NOMO-1 treated with dmso at 0.1 percent for 144 hours (cell line): ENCODE measurements around the gene MTAP.

Source experiments
- DNase-seq: peaks from one replicate; lab custom pipeline; 2025; ENCODE audit not compliant: unreplicated experiment; lab: John Stamatoyannopoulos, UW

The MTAP gene

GRCh38 chr9:21969011-21969940, 166.8 kb downstream of the MTAP start:
- no peak for DNase-seq

GRCh38 chr9:21969951-21970799, 167.7 kb downstream of the MTAP start:
- no peak for DNase-seq

DNA sequence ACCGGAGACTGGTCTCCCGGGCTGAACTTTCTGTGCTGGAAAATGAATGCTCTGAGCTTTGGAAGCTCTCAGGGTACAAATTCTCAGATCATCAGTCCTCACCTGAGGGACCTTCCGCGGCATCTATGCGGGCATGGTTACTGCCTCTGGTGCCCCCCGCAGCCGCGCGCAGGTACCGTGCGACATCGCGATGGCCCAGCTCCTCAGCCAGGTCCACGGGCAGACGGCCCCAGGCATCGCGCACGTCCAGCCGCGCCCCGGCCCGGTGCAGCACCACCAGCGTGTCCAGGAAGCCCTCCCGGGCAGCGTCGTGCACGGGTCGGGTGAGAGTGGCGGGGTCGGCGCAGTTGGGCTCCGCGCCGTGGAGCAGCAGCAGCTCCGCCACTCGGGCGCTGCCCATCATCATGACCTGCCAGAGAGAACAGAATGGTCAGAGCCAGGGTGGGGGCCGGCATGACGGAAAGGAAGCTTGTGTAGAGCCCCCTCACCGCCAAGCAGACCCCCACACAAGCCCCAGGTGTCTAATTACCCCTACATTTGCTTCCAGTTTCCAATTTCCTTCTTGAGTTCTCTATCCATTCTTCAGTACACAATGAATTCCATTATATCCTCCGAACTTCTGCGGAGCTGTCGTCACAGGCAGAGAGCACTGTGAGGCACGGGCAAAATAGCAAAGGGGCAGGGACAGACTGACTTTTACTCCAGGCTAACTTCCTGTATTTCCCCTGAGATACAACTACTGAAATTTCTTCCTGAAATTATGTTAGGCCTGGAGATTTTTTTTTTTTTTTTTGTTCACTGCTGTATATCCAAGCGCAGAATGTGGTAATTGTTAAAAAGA, 168.6 kb downstream of the MTAP start:
- DNase-seq = no peak

GRCh38 chr9:21972361-21972760, 169.9 kb downstream of the MTAP start:
- no peak for DNase-seq

- DNase-seq = no peak
Measured at GRCh38 chr9:21974343-21974721, 171.9 kb downstream of the MTAP start.

DNA sequence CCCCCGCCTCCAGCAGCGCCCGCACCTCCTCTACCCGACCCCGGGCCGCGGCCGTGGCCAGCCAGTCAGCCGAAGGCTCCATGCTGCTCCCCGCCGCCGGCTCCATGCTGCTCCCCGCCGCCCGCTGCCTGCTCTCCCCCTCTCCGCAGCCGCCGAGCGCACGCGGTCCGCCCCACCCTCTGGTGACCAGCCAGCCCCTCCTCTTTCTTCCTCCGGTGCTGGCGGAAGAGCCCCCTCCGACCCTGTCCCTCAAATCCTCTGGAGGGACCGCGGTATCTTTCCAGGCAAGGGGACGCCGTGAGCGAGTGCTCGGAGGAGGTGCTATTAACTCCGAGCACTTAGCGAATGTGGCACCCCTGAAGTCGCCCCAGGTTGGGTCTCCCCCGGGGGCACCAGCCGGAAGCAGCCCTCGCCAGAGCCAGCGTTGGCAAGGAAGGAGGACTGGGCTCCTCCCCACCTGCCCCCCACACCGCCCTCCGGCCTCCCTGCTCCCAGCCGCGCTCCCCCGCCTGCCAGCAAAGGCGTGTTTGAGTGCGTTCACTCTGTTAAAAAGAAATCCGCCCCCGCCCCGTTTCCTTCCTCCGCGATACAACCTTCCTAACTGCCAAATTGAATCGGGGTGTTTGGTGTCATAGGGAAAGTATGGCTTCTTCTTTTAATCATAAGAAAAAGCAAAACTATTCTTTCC, 172.4 kb downstream of the MTAP start:
- no peak for DNase-seq

GRCh38 chr9:21976334-21976875, 174.0 kb downstream of the MTAP start:
- DNase-seq = no peak

GRCh38 chr9:21982391-21982790, 180.0 kb downstream of the MTAP start:
- no peak for DNase-seq

DNA sequence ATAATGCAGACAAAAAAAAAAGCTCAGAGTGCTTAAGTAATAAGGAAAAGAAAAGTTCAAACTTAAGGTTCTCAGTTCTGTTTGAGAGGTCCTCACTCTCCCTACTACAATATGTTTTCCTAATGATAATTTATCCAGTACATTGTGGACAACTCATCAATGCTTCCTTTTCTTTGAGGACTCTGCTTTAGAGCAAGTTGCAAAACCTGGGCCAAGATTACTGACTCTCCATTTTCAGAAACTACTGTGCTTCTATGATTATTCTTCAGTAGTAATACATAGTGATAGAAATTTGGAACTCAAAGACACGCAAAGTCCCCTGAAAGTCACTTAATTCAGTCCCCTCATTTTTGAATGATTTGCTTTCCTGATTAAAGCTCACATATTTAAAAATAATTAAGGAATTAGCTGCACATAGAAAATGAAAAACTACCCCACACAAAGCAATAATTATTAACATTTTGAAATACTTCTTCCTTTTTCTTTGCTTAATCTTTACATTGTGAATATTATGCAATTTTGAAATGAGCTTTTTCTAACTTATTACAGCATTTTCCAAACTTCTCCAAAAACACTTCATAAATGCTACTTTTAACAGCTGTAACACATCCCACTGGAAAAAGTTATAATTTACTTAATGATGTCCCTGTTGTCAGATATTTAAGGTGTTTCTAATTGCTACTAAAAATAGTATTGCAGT, 180.6 kb downstream of the MTAP start:
- no peak for DNase-seq

- DNase-seq = no peak
Measured at GRCh38 chr9:21983561-21983935, 181.1 kb downstream of the MTAP start.

- DNase-seq = no peak
Measured at GRCh38 chr9:21984101-21984500, 181.7 kb downstream of the MTAP start.

DNA sequence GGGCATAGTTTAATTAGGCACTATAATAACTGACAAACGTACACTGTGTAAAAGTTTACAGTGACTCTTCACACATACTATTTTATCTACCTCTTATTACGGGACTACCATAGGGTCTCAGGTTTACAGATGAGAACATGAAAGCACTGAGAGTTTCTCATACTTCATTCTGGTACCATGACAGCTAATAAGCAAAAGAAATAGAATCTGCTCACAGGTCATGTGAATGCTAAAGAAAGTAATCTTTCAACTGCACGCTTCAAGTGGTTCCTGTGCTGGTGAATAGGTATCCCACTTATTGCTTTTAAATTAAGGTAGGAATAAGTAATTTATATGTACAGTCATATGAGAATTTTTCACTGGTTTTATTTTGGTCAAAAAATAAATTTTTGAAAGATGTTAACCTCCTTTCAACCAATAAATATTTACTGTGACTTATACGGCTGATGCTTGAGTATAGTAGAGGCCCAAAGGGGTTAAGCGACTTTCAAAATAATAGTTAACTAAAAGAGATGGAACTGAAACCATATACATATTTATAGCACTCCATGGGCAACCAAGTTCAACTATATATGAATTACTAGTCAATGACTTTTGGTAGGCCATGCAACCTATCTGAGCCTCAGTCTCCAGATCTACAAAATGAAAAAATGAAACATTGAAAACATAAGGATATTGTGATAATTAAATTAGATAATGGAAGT, 183.7 kb downstream of the MTAP start:
- no peak for DNase-seq
